HG03432 (cell line): Measurements from ENCODE around the gene OR4F3.
"Not testable (repeated sequence)": the region's sequence is repeated elsewhere in the genome, so short reads cannot be mapped to it uniquely, and the experiment has no call there.

ENCODE experiments used
- ATAC-seq: cut with Tn5 transposase; IDR thresholded peaks from one replicate; pipeline ENCODE4 v1.9.1; 2021; ENCODE audit warnings: mild to moderate bottlenecking, moderate library complexity; ENCODE audit not compliant: unreplicated experiment

The OR4F3 gene

GRCh38 chr5:181366968-181367367 lies at the start of gene OR4F3:
Gene OR4F3 (plus strand): TSS chr5:181367268.
- ATAC-seq, result not testable (repeated sequence)
